ENCODE measurements around the gene BRF1.

The BRF1 gene

GRCh38 chr14:105223770-105224544 is 76.8 kb downstream of the BRF1 start:
- no peak overlapping the region for H3K27ac ChIP-seq
- TF ChIP-seq ZFX (IDR thresholded peaks at IDR 0.05), result no peak
- no peak for TF ChIP-seq CTCF (conservative IDR thresholded peaks at IDR 0.05)

GRCh38 chr14:105223260-105223659 is 77.5 kb downstream of the BRF1 start:
- no peak overlapping the region for H3K27ac ChIP-seq
- TF ChIP-seq ZFX (IDR thresholded peaks at IDR 0.05), result no peak
- TF ChIP-seq CTCF (conservative IDR thresholded peaks at IDR 0.05), result no peak

DNA sequence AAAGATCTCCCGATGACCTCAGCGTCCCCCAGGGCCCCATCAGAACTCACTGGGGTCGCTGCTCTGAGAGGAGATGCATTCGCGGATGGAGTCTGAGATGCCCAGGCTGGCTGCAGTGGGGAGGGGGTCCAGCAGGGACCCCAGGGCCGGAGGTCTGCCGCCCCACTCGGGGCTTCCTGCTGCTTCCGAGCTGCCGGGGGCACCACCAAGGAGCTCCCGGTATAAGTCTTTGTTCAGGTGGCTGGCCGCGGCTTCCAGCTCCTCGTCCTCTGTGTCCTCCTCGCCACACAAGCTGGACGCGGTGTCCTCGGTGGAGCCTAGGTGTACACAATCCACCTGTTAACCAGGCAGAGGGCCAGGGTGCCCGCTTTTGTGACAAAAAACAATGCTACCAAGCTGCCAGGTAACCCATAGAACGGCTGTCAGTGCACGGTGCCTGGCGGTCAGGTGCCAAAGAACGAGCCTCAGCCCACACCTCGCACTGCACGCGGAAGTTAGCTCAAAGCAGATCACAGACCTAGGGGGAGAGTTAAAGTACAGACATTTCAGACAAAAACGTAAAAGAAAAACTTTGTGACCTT is 79.1 kb downstream of the BRF1 start:
- peak overlapping the region; percentile 20 for H3K27ac ChIP-seq
- TF ChIP-seq ZFX (IDR thresholded peaks at IDR 0.05) (no peak), CTCF (conservative IDR thresholded peaks at IDR 0.05) (no peak)

- H3K27ac ChIP-seq, result peak overlapping the region; percentile 20
- no peak for TF ChIP-seq ZFX (IDR thresholded peaks at IDR 0.05)
- TF ChIP-seq CTCF (conservative IDR thresholded peaks at IDR 0.05), result no peak
Observed at GRCh38 chr14:105220699-105221597, 79.9 kb downstream of the BRF1 start.

GRCh38 chr14:105219753-105220152 is 81.0 kb downstream of the BRF1 start:
- no peak overlapping the region for H3K27ac ChIP-seq
- TF ChIP-seq CTCF (conservative IDR thresholded peaks at IDR 0.05), result no peak
- TF ChIP-seq ZFX (IDR thresholded peaks at IDR 0.05), result no peak

GRCh38 chr14:105219043-105219612 is 81.7 kb downstream of the BRF1 start:
- TF ChIP-seq CTCF (conservative IDR thresholded peaks at IDR 0.05), result no peak
- no peak for TF ChIP-seq ZFX (IDR thresholded peaks at IDR 0.05)
- no peak overlapping the region for H3K27ac ChIP-seq
